ENCODE measurements around the gene TBX10.

GRCh38 chr11:67600324-67601029, 39.1 kb downstream of the TBX10 start:
- TF ChIP-seq, protein P1, sequence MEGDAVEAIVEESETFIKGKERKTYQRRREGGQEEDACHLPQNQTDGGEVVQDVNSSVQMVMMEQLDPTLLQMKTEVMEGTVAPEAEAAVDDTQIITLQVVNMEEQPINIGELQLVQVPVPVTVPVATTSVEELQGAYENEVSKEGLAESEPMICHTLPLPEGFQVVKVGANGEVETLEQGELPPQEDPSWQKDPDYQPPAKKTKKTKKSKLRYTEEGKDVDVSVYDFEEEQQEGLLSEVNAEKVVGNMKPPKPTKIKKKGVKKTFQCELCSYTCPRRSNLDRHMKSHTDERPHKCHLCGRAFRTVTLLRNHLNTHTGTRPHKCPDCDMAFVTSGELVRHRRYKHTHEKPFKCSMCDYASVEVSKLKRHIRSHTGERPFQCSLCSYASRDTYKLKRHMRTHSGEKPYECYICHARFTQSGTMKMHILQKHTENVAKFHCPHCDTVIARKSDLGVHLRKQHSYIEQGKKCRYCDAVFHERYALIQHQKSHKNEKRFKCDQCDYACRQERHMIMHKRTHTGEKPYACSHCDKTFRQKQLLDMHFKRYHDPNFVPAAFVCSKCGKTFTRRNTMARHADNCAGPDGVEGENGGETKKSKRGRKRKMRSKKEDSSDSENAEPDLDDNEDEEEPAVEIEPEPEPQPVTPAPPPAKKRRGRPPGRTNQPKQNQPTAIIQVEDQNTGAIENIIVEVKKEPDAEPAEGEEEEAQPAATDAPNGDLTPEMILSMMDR (IDR thresholded peaks at IDR 0.05; ENCODE audit: insufficient read depth, low read length, poor library complexity, severe bottlenecking) = no peak
- TF ChIP-seq EZH2phosphoT487 (conservative IDR thresholded peaks at IDR 0.05; ENCODE audit: low read length) = no peak
